IPS-18c (cell line): Measurements from ENCODE around the gene INPP5K.

ENCODE experiments used
- H3K4me3 ChIP-seq: 2 replicates; pipeline ENCODE4 v1.7.0; 2013; ENCODE audit warnings: low read depth, mild to moderate bottlenecking, low read length, moderate library complexity; ENCODE audit not compliant: insufficient read depth
- H3K9me3 ChIP-seq: one replicate; pipeline ENCODE4 v1.6.1; 2013; ENCODE audit warnings: mild to moderate bottlenecking, low read length, moderate library complexity; ENCODE audit not compliant: control insufficient read depth, insufficient read depth

INPP5K gene

GRCh38 chr17:1480747-1481465, 35.5 kb downstream of the INPP5K start:
- Histone ChIP-seq H3K4me3 (no peak overlapping the region), H3K9me3 (no peaks in the 10 kb centered on the region)

GRCh38 chr17:1478418-1478817, 38.0 kb downstream of the INPP5K start:
- Histone ChIP-seq H3K9me3 (no peaks in the 10 kb centered on the region), H3K4me3 (no peak overlapping the region)

- Histone ChIP-seq H3K9me3 (no peaks in the 10 kb centered on the region), H3K4me3 (no peak overlapping the region)
Observed at GRCh38 chr17:1475321-1475854, 41.0 kb downstream of the INPP5K start.

- Histone ChIP-seq H3K9me3 (no peaks in the 10 kb centered on the region), H3K4me3 (no peak overlapping the region)
Observed at GRCh38 chr17:1474402-1475189, 41.8 kb downstream of the INPP5K start.

GRCh38 chr17:1473841-1474240, 42.6 kb downstream of the INPP5K start:
- H3K9me3 ChIP-seq, result no peaks in the 10 kb centered on the region
- H3K4me3 ChIP-seq, result no peak overlapping the region

- no peak overlapping the region for H3K4me3 ChIP-seq
- no peaks in the 10 kb centered on the region for H3K9me3 ChIP-seq
Observed at GRCh38 chr17:1473170-1473569, 43.2 kb downstream of the INPP5K start.

- no peak overlapping the region for H3K4me3 ChIP-seq
- no peaks in the 10 kb centered on the region for H3K9me3 ChIP-seq
Observed at GRCh38 chr17:1471911-1472821, 44.2 kb downstream of the INPP5K start.

GRCh38 chr17:1471490-1471889, 44.9 kb downstream of the INPP5K start:
- no peaks in the 10 kb centered on the region for H3K9me3 ChIP-seq
- H3K4me3 ChIP-seq, result no peak overlapping the region

- no peak overlapping the region for H3K4me3 ChIP-seq
Observed at GRCh38 chr17:1470755-1471462, 45.5 kb downstream of the INPP5K start.

GRCh38 chr17:1470071-1470754, 46.2 kb downstream of the INPP5K start:
- Histone ChIP-seq H3K9me3 (no peaks in the 10 kb centered on the region), H3K4me3 (no peak overlapping the region)

More at GRCh38 chr17:1470755-1471462, 45.5 kb downstream of the INPP5K start:
- no peaks in the 10 kb centered on the region for H3K9me3 ChIP-seq

- Histone ChIP-seq H3K9me3 (no peaks in the 10 kb centered on the region), H3K4me3 (no peak overlapping the region)
Observed at GRCh38 chr17:1469231-1469852, 47.1 kb downstream of the INPP5K start.

GRCh38 chr17:1467898-1468492, 48.4 kb downstream of the INPP5K start:
- no peaks in the 10 kb centered on the region for H3K9me3 ChIP-seq
- peak overlapping the region; percentile 3; the same call in 1 of the 2 replicates for H3K4me3 ChIP-seq

- Histone ChIP-seq H3K4me3 (no peak overlapping the region), H3K9me3 (no peaks in the 10 kb centered on the region)
Observed at GRCh38 chr17:1467258-1467657, 49.2 kb downstream of the INPP5K start.

- Histone ChIP-seq H3K9me3 (no peaks in the 10 kb centered on the region), H3K4me3 (no peak overlapping the region)
Observed at GRCh38 chr17:1464186-1464585, 52.2 kb downstream of the INPP5K start.
